Measurements from ENCODE around the gene SCUBE3.

The SCUBE3 gene

DNA sequence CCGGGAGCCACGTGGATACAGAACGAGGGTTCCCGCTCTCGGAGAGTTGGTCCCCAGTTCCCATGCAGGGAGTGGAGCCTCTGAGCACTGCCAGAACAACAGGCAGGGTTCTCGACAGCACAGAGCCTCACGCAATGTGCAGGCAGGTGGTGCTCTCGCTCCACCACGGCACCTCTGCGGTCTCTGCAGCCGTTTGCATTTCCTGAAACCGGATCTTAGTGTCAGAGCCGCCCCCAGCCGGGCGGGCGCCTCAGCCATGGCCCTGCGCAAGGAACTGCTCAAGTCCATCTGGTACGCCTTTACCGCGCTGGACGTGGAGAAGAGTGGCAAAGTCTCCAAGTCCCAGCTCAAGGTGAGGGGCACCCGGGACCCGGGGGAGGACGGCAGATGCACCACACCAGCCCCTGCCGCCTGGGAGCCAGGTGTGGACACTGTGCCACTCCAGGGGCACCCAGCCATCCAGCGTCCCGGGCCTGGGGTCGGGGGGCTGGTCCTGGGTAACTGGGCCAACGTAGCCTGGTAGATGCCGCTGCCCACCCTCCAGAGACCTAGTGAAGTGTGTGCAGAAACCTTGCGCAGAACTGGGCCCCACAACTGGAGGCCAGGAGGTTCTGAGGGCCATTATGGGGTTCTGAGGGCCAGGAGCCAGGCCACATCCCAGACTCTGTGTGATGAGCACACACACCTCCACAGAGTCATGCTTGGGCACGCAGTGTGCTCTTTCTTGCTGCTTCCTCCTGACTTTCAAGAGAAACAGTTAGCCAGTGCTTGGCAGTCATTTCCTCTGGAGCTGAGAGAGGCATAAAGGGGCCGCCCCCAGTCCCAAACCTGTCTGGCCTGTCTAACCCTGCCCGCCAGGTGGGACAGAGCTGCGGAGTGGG is 84.1 kb downstream of the SCUBE3 start, which contains the start of gene DEF6:
Gene DEF6, plus strand, starts transcription at position 218 of the 881 bp plus-strand sequence. Its CDS starts 39 bp downstream, at position 257.
- TF ChIP-seq, protein P1, sequence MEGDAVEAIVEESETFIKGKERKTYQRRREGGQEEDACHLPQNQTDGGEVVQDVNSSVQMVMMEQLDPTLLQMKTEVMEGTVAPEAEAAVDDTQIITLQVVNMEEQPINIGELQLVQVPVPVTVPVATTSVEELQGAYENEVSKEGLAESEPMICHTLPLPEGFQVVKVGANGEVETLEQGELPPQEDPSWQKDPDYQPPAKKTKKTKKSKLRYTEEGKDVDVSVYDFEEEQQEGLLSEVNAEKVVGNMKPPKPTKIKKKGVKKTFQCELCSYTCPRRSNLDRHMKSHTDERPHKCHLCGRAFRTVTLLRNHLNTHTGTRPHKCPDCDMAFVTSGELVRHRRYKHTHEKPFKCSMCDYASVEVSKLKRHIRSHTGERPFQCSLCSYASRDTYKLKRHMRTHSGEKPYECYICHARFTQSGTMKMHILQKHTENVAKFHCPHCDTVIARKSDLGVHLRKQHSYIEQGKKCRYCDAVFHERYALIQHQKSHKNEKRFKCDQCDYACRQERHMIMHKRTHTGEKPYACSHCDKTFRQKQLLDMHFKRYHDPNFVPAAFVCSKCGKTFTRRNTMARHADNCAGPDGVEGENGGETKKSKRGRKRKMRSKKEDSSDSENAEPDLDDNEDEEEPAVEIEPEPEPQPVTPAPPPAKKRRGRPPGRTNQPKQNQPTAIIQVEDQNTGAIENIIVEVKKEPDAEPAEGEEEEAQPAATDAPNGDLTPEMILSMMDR (conservative IDR thresholded peaks at IDR 0.05; ENCODE audit: control insufficient read depth, insufficient read depth, low read depth, low read length): peak; percentile 53
- DNase-seq (ENCODE audit: low read depth): peak; percentile 73
- H3K4me3 ChIP-seq (ENCODE audit: control insufficient read depth, low read depth, low read length): peak within 1 kb of the TSS; percentile 21

DNA sequence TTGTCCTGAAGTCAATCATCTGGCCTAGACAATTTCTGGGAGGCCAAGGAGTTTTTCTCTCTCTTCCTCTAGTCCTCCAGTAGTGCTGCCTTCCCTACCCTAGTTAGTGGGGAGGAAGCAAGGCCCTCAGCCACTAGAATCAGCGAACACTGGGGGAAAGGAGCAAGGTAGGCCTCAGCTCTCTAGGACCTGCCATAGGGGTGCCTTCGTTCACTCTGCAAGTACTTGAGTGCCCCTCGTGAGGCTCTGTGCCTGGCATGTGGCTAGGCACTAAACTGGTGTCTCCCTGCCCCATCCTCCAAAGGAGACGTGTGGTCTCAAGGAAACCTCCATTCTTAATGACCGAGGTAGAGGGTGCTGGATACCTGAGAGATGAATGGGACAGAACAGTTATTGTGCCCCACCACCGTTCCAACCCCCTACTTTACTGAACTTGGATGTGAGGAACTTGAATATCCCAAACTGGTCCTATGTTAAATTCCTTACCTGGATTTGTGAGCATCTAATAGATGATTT is 84.9 kb downstream of the SCUBE3 start:
- TF ChIP-seq, protein P1 (conservative IDR thresholded peaks at IDR 0.05; ENCODE audit: control insufficient read depth, insufficient read depth, low read depth, low read length): no peak
- no peak for DNase-seq (ENCODE audit: low read depth)
- no peak overlapping the region for H3K4me3 ChIP-seq (ENCODE audit: control insufficient read depth, low read depth, low read length)

DNA sequence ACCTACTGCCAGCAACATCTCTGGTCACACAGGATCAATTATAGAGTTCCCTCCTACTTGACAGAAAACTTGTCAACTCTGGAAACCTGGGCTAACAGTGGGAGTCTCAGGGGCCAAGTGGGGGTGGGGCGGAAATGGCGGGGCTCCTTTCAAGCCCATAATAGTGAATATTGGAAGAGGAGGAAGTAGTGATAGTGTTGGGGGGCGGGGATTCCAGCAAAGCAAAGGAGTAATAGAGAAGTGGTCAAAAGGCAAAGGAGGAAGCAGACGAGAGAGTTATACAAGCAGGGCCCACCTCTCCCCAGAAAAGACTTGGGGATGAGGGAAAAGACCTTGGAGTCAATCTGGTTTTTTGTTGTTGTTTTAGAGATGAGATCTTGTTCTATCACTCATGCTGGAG is 85.9 kb downstream of the SCUBE3 start:
- no peak overlapping the region for H3K4me3 ChIP-seq (ENCODE audit: control insufficient read depth, low read depth, low read length)
- DNase-seq (ENCODE audit: low read depth): no peak
- TF ChIP-seq, protein P1 (conservative IDR thresholded peaks at IDR 0.05; ENCODE audit: control insufficient read depth, insufficient read depth, low read depth, low read length): no peak

DNA sequence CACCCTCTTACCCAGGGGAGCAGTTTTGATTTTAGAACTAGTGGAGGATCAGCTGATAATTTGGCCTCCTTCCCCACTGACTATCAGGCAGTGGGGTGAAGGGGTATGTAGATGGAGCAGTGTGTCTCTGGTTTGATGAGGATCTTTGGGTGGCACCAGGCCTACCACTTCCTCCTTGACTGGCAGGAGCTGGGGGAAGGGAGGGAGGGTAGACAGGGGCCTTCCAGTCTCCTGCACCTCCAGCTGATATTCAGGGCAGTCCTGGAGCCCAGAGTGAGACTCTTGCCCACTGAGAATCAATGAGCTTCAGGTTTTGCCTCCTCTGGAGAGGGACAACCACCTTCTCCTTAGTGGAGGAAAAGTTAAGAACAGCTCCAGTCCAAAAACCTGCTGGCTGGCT is 87.1 kb downstream of the SCUBE3 start:
- DNase-seq (ENCODE audit: low read depth): no peak
- TF ChIP-seq, protein P1 (conservative IDR thresholded peaks at IDR 0.05; ENCODE audit: control insufficient read depth, insufficient read depth, low read depth, low read length): no peak
- H3K4me3 ChIP-seq (ENCODE audit: control insufficient read depth, low read depth, low read length): no peak overlapping the region
